Right cardiac atrium (tissue), 5 donors: ENCODE measurements around the gene TFE3. TPM values are rescaled to one million over a fixed set of nuclear protein-coding genes. Genes with fewer than 3 reads are reported as not detected.
"Not testable (repeated sequence)": the region's sequence is repeated elsewhere in the genome, so short reads cannot be mapped to it uniquely, and the experiment has no call there.

Experiments
- ATAC-seq, 2 donors: fragments of 200-7000 bp; cut with Tn5 transposase; one replicate each; pipeline versions ENCODE4 v1.8.0 to v1.9.1; 2020; ENCODE audit warnings: moderate library complexity in 2 of 2, mild to moderate bottlenecking in 1 of 2
- DNase-seq, 3 donors: peaks; one replicate each; pipeline ENCODE4 v3.0.0-alpha.2; 2020
- H3K27ac ChIP-seq: one replicate; pipeline ENCODE4 v1.5.1; 2013; ENCODE audit warnings: mild to moderate bottlenecking, low read length, control low read depth, moderate library complexity
- H3K27me3 ChIP-seq: one replicate; pipeline ENCODE4 v1.6.1; 2013; ENCODE audit not compliant: control insufficient read depth, insufficient read depth
- H3K4me1 ChIP-seq: one replicate; pipeline ENCODE4 v1.6.1; 2013; ENCODE audit warnings: low read length; ENCODE audit not compliant: control insufficient read depth, insufficient read depth
- H3K4me3 ChIP-seq: one replicate; pipeline ENCODE4 v1.5.1; 2013; ENCODE audit warnings: low read length, control low read depth
- H3K9me3 ChIP-seq: one replicate; pipeline ENCODE4 v1.6.1; 2013; ENCODE audit warnings: low read length; ENCODE audit not compliant: control insufficient read depth
- WGBS: extraction: QIAGEN DNeasy Blood & Tissue Kit; methylation state at CpG from one replicate; pipeline ENCODE4 v1.1.7; 2013; 5-methylcytosine and 5-hydroxymethylcytosine counted together
- intact Hi-C, 4 donors: fragments of 100-400 bp; cut with DNase I; formaldehyde crosslinking; loops; one replicate each; pipeline versions ENCODE4 v1.11.0 to v1.14.0; 2022 to 2023
- polyA plus RNA-seq: library from polyadenylated mRNA; stranded (reverse); fragments of 200-250 nt; gene quantifications from one replicate; pipeline ENCODE4 v1.2.3, GENCODE V29; 2013
- total RNA-seq, 4 donors: library from RNA; stranded (reverse); fragmentation: NEBNext Ultra II Directional; extraction: Animal tissue kit (Norgen Biotek cat#: 25700); gene quantifications; one replicate each; pipeline ENCODE4 v1.2.1, GENCODE V29; 2021
- donor health status: healthy with polysubstance abuse.
- donor health status: DM: no; HTN: yes; CAD: no.
- donor health status: DM: no; HTN: no; CAD: no.
- donor health status: DM: no; HTN: yes; CAD: no; lungs with severe emphysema.
- donor health status: DM: yes; HTN: yes; CAD: no.

The TFE3 gene
- total and polyA plus RNA-seq, 5 donors: 21.4 to 37.8 (median 27.3) TPM

DNA sequence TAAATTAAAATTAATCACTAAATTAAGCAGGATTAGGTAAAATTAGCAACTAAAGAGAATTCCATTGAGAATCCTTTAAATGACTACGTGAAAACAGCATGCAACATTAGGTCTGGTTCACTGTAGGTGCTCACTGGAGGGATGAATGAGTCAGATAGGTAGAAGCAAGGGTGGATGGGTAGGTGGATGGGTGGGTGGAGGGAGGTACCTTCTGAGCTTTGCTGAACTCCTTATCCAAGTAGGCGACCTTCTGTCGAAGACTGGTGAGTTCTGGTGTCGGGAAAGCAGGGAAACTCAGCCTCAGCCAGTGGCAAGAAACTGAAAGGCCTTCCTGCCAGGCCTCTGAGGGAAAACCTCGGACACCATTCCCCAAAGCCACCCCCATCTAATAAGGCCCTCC lies 44.1 kb downstream of the TFE3 start:
- H3K4me3 ChIP-seq: no peak overlapping the region
- ATAC-seq: no peak
- H3K4me1 ChIP-seq: no peaks in the 10 kb centered on the region
- WGBS: 92% methylated on average over 5 of the region's 5 CpGs
- DNase-seq: no peak
- no peaks in the 10 kb centered on the region for H3K9me3 ChIP-seq
- intact Hi-C loops: no loop called here
- no peaks in the 10 kb centered on the region for H3K27me3 ChIP-seq
- no peak overlapping the region for H3K27ac ChIP-seq

DNA sequence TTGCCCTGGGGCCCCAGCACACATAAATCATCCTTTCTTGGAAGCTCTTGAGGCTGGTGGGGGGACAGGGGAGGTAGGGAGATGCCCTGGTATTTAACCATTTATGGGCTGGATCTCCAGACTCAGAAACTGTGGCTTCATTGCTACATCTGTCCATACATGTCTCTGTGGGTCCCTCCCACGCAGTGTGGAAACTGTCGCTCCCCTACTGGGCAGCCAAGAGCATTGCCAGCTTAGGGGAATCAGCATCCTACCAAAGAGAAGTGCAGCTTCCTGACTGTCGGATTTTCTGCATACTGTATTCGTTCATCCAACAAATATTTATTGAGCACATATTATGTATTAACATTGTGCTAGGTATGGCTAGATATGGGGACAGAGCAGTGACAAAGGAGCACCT lies 44.8 kb downstream of the TFE3 start:
- DNase-seq: no peak
- no peak overlapping the region for H3K4me3 ChIP-seq
- intact Hi-C loops: no loop called here
- H3K27me3 ChIP-seq: no peaks in the 10 kb centered on the region
- no peaks in the 10 kb centered on the region for H3K4me1 ChIP-seq
- H3K9me3 ChIP-seq: no peaks in the 10 kb centered on the region
- H3K27ac ChIP-seq: no peak overlapping the region
- no peak for ATAC-seq
- WGBS: 86% methylated on average over 4 of the region's 4 CpGs

DNA sequence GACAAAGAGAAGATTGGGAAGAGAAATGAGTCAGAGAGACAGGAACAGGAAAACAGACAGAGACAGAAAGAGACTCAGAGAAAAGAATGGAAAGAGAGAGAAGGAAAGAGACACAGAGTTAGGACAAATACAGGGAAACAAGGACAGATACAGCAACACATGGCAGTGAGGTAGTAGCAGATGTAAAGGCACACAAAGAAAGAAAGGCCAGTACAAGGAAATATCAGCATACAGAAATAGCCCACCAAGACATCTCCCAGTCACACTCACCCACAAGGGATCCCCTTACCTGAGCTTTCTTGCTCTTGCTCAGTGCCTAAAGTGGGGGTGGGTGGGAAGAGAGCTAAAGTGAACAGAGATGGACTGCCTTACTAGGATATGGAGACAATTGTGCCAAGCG lies 45.3 kb downstream of the TFE3 start:
- no peak overlapping the region for H3K27ac ChIP-seq
- ATAC-seq: no peak
- no peak for DNase-seq
- 90% methylated on average over 1 of the region's 1 CpG for WGBS
- intact Hi-C loops: no loop called here
- H3K4me3 ChIP-seq: no peak overlapping the region
- H3K4me1 ChIP-seq: no peaks in the 10 kb centered on the region
- H3K27me3 ChIP-seq: no peaks in the 10 kb centered on the region
- no peaks in the 10 kb centered on the region for H3K9me3 ChIP-seq

DNA sequence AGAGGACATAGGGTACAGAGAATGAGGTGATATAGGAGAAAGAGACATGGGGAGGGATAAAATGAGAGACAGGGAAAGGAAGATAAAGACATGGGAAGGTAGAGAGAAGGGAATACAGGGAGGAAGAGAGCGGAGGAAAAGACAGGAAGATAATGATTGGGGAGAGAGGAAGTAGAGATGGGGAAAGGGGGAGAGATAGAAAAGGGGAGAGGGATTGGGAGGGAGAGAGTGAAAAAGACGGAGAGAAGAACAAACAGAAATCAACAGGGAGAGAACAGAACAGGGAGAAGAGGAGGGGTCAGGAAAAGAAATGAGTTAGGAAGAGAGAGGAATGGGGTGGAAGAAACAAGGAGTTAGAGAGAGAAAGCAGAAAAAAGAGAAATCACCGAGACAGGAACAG lies 45.7 kb downstream of the TFE3 start:
- DNase-seq: no peak
- Histone ChIP-seq H3K27me3 (no peaks in the 10 kb centered on the region), H3K9me3 (no peaks in the 10 kb centered on the region), H3K4me1 (no peaks in the 10 kb centered on the region), H3K27ac (no peak overlapping the region), H3K4me3 (no peak overlapping the region)
- WGBS: 89% methylated on average over 3 of the region's 3 CpGs
- no peak for ATAC-seq
- intact Hi-C loops: no loop called here

DNA sequence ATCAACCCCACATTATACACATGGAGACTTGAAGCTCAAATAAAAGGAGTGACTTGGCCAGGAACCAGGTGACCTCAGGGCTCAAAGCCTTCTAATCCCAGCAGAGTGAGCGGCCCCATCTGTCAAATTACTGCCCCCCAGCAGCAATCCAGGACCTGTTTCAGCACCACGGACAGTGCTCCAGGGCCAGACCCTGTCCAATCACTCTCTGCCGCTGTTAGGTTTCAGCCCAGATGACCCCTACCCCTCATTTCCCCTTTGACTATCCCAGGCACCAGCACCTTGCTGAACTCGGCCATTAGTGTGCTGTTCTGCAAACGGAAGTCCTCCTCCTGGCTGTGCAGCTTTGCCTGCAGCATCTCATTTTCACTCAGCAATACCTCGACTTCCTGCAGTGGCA lies 46.2 kb downstream of the TFE3 start:
- WGBS: 74% methylated on average over 6 of the region's 6 CpGs
- no peak overlapping the region for H3K4me3 ChIP-seq

DNA sequence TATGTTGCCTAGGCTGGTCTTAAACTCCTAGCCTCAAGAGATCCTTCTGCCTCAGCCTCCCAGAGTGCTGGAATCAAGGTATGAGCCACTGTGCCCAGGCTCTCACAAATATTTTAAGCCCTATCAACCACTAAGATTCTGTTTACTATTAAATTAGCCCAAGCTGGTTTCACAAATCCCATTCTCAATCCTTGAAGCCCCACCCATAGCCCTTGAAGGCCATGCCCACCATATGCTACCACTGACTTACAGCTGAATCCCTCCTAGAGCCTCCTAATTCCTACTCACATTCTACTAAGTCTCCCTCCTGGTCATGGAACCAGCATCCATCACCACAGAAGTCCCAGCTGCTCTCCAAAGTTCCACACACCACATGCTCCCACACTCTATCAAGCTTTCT lies 50.8 kb downstream of the TFE3 start:
- no peaks in the 10 kb centered on the region for H3K4me1 ChIP-seq
- H3K27ac ChIP-seq: no peak overlapping the region
- no peak overlapping the region for H3K4me3 ChIP-seq
- intact Hi-C loops: no loop called here
- H3K9me3 ChIP-seq: no peaks in the 10 kb centered on the region
- ATAC-seq (no peak), DNase-seq (no peak)
- no peaks in the 10 kb centered on the region for H3K27me3 ChIP-seq

More for the DNA sequence above, 46.2 kb downstream of the TFE3 start:
- no peaks in the 10 kb centered on the region for H3K4me1 ChIP-seq
- no peaks in the 10 kb centered on the region for H3K9me3 ChIP-seq
- H3K27ac ChIP-seq: no peak overlapping the region
- no peaks in the 10 kb centered on the region for H3K27me3 ChIP-seq
- ATAC-seq: no peak
- intact Hi-C loops: no loop called here
- no peak for DNase-seq

DNA sequence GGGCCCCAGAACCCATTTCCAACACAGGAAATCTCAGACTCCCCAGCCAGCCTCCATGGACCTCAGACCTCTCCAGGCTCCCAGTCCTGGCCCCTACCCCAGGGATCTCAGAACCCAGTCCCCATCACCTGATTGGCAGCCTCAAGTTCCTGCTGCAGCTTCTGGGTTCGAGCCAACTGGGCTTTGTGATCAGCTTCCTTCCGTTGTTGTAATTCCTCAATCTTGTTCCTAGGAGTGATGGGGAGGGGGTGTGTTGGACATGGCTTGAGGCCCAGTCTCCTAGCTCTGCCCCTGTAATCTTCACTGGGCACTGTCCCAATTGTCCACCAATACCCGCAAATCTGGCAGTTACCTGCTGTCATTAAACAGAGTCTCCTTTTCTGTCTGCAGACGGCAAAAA lies 53.7 kb downstream of the TFE3 start:
- Histone ChIP-seq H3K4me3 (no peak overlapping the region), H3K27ac (no peak overlapping the region), H3K4me1 (no peaks in the 10 kb centered on the region), H3K9me3 (no peaks in the 10 kb centered on the region), H3K27me3 (no peaks in the 10 kb centered on the region)
- peak in 2 of 3 donors; percentile 29 to 53 for DNase-seq
- ATAC-seq: peak; percentile 47 to 73
- intact Hi-C loops: no loop called here
- 61% methylated on average over 4 of the region's 4 CpGs for WGBS

DNA sequence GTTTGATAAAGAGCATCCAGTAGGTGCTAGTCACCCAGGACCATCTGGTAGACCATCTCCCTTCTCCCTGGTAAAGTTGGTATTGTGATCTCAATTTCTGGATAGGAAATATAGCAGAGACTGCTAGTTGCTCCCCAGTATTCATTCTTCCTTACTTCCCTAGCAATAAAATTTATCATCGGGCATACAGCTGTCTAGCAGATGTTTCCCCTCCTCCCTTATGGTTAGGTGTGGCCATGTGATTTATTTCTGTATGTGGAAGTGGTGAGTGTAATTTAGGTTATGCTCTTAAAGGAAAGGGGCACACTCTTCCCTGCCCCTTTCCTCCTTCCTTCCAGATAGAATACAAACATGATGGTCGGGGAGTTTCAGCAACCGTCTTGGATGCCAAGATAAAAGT lies 59.3 kb downstream of the TFE3 start:
- H3K9me3 ChIP-seq: no peaks in the 10 kb centered on the region
- WGBS: 82% methylated on average over 3 of the region's 3 CpGs
- no peak for DNase-seq
- ATAC-seq: no peak
- no peak overlapping the region for H3K27ac ChIP-seq
- H3K4me3 ChIP-seq: no peak overlapping the region
- no peaks in the 10 kb centered on the region for H3K27me3 ChIP-seq
- intact Hi-C loops: no loop called here
- no peaks in the 10 kb centered on the region for H3K4me1 ChIP-seq

DNA sequence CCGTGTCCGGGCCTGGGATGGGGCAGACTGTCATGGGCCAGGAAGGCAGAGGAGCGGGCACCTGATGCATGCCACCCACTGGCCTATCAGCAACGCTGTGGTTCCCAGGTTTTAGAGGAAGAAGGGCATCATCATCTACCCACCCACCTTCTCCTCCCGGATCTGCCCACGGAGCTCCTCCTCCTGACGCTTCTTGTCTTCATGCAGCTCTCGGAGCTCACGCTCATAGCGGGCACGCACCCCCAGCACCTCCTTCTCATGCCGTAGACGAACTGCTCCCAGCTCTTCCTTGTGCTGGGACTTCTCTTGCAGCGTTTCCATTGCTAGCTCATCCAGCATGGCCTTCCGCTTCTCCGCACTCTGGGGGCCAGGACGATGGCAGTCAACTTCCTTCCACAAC lies 60.1 kb downstream of the TFE3 start:
- DNase-seq (no peak), ATAC-seq (no peak)
- intact Hi-C loops: no loop called here
- 89% methylated on average over 17 of the region's 17 CpGs for WGBS
- Histone ChIP-seq H3K27me3 (no peaks in the 10 kb centered on the region), H3K9me3 (no peaks in the 10 kb centered on the region), H3K27ac (no peak overlapping the region), H3K4me1 (no peaks in the 10 kb centered on the region), H3K4me3 (no peak overlapping the region)

DNA sequence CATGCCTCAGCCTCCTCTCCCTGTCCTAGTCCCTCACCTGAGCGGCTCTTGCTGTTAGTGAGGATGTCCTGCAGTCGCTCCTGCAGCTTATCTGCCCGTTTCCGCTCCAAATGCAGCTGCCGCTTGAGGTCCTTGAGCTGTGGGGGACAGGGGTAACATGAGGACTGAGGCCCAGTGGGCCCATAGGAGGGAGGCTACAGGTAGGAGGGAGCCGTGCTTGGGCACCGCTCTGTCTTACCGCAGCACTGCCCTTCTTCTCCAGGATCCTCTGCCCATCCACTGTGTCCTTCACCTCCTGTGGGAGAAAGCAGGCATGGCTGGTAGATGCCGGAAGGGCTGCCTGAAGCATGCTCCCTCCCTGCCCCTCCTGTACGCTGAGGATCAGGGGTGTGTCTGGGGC lies 62.0 kb downstream of the TFE3 start:
- H3K27me3 ChIP-seq: no peaks in the 10 kb centered on the region
- no peaks in the 10 kb centered on the region for H3K4me1 ChIP-seq
- DNase-seq (no peak), ATAC-seq (peak in 1 of 2 donors; percentile 20)
- intact Hi-C loops: no loop called here
- H3K27ac ChIP-seq: no peak overlapping the region
- no peak overlapping the region for H3K4me3 ChIP-seq
- 86% methylated on average over 10 of the region's 10 CpGs for whole genome bisulfite sequencing
- no peaks in the 10 kb centered on the region for H3K9me3 ChIP-seq

DNA sequence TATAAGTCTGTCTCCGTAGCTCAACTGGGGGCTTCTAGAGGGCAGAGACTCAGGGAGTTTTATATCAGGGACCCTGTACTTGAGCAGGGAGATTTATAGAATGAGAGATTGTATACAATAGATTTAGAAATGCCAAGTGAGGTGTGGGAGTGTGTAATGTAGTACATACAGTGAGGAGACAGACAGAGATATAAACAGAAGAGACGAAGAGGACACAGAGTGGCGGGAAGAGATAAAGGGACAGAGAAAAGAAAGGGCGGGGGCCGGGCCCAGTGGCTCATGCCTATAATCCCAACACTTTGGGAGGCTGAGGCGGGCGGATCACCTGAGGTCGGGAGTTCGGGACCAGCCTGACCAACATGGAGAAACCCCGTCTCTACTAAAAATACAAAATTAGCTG lies 62.8 kb downstream of the TFE3 start:
- H3K4me1 ChIP-seq, ATAC-seq, H3K27me3 ChIP-seq, H3K4me3 ChIP-seq, H3K27ac ChIP-seq, DNase-seq, intact Hi-C loops, H3K9me3 ChIP-seq: not testable (repeated sequence)
- WGBS: 91% methylated on average over 5 of the region's 10 CpGs
